Ishikawa (cell line): Measurements from ENCODE around the gene GMEB2.

Source experiments
- CEBPB ChIP-seq: IDR thresholded peaks from 2 replicates; pipeline ENCODE4 v1.6.1; 2012
- CREB1 ChIP-seq: IDR thresholded peaks from 2 replicates; pipeline ENCODE4 v1.6.1; 2012; ENCODE audit warnings: low read depth
- EGR1 ChIP-seq: IDR thresholded peaks from 2 replicates; pipeline ENCODE4 v1.6.1; 2012
- EP300 ChIP-seq: IDR thresholded peaks from 2 replicates; pipeline ENCODE4 v1.6.1; 2012; ENCODE audit warnings: borderline replicate concordance
- FOXM1 ChIP-seq: IDR thresholded peaks from 2 replicates; pipeline ENCODE4 v1.6.1; 2012; ENCODE audit warnings: low read depth, borderline replicate concordance
- RAD21 ChIP-seq: IDR thresholded peaks from 2 replicates; pipeline ENCODE4 v1.6.1; 2012; ENCODE audit warnings: low read depth
- TAF1 ChIP-seq: IDR thresholded peaks from 2 replicates; pipeline ENCODE4 v1.6.1; 2012; ENCODE audit warnings: low read depth, mild to moderate bottlenecking
- TCF12 ChIP-seq: IDR thresholded peaks from 2 replicates; pipeline ENCODE4 v1.6.1; 2012; ENCODE audit warnings: low read depth
- TEAD4 ChIP-seq: IDR thresholded peaks from 2 replicates; pipeline ENCODE4 v1.6.1; 2012
- ZBTB7A ChIP-seq: IDR thresholded peaks from 2 replicates; pipeline ENCODE4 v1.6.1; 2012; ENCODE audit warnings: low read depth
- TF ChIP-seq, protein P1 (sequence below): IDR thresholded peaks from 2 replicates; pipeline ENCODE4 v1.6.1; 2012; ENCODE audit warnings: low read depth, mild to moderate bottlenecking
- TF ChIP-seq, protein P2 (sequence below): IDR thresholded peaks from 2 replicates; pipeline ENCODE4 v1.6.1; 2012

DNA sequence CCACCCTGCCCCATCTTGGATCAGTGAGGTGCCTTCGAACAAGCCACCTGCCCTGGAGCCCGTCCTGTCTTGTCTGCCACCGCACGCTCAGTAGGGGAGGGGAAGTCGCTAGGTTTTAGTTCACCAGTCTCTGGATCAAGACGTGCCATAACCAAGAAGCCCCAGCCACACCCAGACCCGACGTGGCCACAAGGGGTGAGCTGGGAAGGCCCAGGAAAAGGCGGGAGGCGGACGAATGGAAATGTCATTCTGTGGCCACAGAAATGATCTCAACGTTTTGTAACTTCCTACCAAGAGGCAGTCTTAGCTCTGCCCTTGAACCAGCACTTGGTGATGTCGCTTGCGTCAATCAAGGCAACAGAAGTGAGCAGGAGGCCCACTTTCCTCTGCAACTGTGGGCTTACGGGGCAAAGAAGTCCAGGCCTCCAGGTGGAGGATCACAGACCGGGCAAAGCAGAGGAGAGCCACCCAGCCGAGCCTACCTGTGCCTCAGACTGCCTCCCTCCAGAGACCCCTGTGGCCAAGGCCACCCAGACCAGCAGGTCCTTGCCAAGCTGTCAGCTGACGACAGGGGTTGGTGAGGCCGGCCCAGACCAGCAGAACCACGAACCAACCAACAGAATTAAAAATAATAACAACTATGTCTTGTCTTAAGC lies 14.5 kb downstream of the GMEB2 start:
- no peak for TF ChIP-seq TEAD4
- TF ChIP-seq, protein P1, sequence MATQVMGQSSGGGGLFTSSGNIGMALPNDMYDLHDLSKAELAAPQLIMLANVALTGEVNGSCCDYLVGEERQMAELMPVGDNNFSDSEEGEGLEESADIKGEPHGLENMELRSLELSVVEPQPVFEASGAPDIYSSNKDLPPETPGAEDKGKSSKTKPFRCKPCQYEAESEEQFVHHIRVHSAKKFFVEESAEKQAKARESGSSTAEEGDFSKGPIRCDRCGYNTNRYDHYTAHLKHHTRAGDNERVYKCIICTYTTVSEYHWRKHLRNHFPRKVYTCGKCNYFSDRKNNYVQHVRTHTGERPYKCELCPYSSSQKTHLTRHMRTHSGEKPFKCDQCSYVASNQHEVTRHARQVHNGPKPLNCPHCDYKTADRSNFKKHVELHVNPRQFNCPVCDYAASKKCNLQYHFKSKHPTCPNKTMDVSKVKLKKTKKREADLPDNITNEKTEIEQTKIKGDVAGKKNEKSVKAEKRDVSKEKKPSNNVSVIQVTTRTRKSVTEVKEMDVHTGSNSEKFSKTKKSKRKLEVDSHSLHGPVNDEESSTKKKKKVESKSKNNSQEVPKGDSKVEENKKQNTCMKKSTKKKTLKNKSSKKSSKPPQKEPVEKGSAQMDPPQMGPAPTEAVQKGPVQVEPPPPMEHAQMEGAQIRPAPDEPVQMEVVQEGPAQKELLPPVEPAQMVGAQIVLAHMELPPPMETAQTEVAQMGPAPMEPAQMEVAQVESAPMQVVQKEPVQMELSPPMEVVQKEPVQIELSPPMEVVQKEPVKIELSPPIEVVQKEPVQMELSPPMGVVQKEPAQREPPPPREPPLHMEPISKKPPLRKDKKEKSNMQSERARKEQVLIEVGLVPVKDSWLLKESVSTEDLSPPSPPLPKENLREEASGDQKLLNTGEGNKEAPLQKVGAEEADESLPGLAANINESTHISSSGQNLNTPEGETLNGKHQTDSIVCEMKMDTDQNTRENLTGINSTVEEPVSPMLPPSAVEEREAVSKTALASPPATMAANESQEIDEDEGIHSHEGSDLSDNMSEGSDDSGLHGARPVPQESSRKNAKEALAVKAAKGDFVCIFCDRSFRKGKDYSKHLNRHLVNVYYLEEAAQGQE: no peak
- no peak for TF ChIP-seq CREB1
- TF ChIP-seq TAF1: no peak
- no peak for TF ChIP-seq EGR1
- TF ChIP-seq, protein P2, sequence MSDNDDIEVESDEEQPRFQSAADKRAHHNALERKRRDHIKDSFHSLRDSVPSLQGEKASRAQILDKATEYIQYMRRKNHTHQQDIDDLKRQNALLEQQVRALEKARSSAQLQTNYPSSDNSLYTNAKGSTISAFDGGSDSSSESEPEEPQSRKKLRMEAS: no peak
- no peak for TF ChIP-seq ZBTB7A
- no peak for TF ChIP-seq EP300
- TF ChIP-seq RAD21: no peak
- no peak for TF ChIP-seq TCF12
- TF ChIP-seq CEBPB: no peak
- TF ChIP-seq FOXM1: no peak
